SK-N-SH treated with all-trans-retinoic acid at 6 μM for 48 hours (cell line): ENCODE measurements around the gene SCGB1D1.

Source experiments
- CSRNP3 ChIP-seq: fragments of 250-450 bp; sonication (Bioruptor Pico); IDR thresholded peaks from 2 replicates; pipeline ENCODE4 v1.5.1; 2021; ENCODE audit warnings: mild to moderate bottlenecking, moderate library complexity
- PATZ1 ChIP-seq: fragments of 250-450 bp; sonication (Bioruptor Pico); IDR thresholded peaks from 2 replicates; pipeline ENCODE4 v1.8.0; 2020; ENCODE audit warnings: mild to moderate bottlenecking, moderate library complexity, borderline replicate concordance
- RARB ChIP-seq: fragments of 250-450 bp; sonication (Bioruptor Pico); IDR thresholded peaks from 2 replicates; pipeline ENCODE4 v1.8.0; 2021; ENCODE audit warnings: mild to moderate bottlenecking, moderate library complexity
- TOX ChIP-seq: fragments of 250-450 bp; sonication (Bioruptor Pico); IDR thresholded peaks from 2 replicates; pipeline ENCODE4 v1.8.0; 2021; ENCODE audit warnings: mild to moderate bottlenecking, moderate library complexity, borderline replicate concordance
- ZNF8 ChIP-seq: fragments of 450-650 bp; formaldehyde crosslinking; IDR thresholded peaks from 2 replicates; pipeline ENCODE4 v1.5.0; 2020; ENCODE audit warnings: mild to moderate bottlenecking, moderate library complexity

- no peak for TF ChIP-seq TOX
- TF ChIP-seq RARB (CRISPR knock-in tag) = no peak
- TF ChIP-seq PATZ1 (CRISPR knock-in tag) = no peak
- no peak for TF ChIP-seq CSRNP3 (CRISPR knock-in tag)
- TF ChIP-seq ZNF8 (CRISPR knock-in tag) = no peak
Observed at GRCh38 chr11:62205441-62205840, 15.4 kb downstream of the SCGB1D1 start.
